ENCODE data around the gene FILIP1L.

FILIP1L gene

GRCh38 chr3:99881121-99881524 lies 233.2 kb downstream of the FILIP1L start:
- DNase-seq: no peak

DNA sequence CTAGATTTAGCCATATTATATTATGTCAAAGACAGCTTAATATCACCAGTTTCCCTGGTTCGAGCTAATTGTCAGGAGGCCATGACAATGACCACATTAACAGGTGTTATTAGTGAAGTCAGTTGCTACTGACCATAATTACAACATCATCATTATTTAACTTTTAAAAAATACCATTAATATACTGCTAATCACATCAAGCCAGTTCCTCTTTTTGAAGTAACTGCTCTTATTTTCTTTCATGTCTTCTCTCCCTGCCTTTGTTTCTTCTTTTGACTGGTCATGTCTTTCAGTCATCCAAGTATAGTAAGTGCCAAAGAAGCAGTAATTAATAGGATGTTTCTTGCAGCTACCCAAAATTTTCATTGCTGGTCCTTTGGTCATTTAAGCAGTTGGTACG lies 235.0 kb downstream of the FILIP1L start:
- no peak for DNase-seq

DNA sequence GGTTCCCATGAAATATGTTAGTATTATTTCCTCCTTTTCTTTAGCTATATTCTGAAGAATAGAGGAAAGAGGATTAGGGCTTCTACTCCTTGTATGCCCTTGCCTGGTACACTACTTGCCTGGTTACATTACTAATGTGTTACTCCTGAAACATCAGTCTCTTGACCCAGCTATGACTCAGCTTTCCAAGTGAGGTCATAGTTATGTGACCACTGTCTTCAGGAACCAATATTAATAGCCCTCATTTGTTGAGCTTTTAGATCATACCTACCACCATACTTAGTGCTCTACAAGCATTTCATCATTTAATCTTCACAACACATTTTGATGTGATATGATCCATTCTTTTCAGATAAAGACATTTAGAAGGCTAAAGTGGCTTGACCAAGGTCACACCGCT lies 236.3 kb downstream of the FILIP1L start:
- no peak for DNase-seq

DNA sequence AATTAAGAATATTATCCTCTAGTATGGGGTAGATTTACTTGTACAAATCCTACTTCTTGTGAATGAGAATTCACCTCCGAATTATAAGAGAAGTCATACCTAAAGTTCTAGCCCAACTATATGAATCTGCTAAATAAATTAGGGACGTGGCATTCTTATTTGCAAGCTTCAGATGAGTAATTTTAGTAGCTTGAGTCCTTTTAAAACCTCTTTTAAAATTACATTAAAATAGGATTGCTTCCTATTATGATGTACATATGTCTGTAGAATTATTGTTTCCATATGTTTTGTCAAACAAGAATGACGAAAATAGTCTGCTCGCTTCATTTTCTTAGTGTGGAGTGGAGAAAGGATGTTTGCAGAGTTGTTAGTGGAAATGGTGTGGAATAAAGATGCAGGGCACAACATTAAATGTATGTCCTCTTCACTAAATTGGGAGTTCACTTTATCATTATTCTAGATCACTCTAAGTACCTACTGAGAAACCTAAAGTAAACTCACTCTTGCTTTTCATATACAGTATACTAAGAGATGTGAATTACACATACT lies 237.2 kb downstream of the FILIP1L start:
- DNase-seq: no peak

DNA sequence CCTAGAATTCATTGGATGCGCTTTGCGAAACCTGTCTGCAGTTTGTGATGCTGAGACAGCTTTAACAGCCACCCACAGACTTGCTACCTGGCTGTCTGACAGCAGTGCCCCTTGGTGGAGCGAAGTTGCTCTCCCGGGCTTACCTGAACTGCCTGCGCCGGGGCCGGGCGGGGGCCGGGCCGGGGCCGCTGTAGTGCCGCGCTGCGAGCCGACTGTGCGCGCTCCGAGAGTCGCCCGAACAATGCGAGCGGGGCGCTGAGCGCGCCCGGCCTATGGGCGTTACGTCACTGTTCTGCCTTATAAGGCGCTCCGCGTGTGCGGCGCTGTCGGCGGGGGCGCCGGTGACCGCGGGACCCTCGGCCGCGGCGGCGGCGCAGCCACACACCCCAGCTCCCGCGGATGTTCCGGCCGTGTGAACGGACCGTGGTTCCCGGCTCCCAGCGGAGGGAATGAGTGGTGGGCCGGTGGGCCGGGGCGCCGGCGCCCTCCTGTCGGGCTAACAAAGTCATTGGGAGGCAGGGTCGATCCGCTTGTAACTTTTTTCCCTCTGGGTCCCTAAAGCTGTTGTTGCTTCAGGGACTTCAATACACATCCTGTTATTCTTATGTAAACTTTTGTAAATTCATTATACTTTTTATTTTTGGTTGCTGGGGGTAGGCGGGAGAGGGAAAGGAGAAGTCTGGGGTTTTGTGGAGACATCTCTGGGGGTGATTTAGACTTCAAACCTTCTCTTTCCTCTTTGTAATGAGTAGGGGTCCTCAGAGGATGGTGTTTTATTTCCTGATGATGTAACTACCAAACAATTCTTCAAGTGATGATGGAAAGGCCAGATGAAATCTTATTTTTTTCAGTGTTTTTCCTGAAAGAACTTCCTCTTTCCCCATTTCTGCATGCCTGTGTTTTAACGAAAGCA lies 238.1 kb downstream of the FILIP1L start:
- no peak for DNase-seq

DNA sequence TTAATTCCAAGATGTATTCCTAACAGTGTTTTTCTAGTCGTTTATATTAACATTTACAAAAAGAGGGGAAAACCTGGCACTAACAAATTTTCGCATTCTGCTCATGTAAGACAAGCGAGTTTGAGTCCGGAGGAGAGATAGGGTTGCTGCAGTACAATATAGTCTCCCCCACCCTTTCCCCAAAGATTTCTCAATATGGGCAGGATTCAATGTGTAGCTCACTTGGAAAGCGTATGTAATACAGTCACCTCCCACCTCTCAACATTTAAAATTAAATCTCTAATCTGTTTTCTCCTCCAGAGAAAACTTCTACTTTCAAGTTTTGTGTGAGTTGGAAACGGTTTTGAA lies 238.7 kb downstream of the FILIP1L start:
- no peak for DNase-seq

DNA sequence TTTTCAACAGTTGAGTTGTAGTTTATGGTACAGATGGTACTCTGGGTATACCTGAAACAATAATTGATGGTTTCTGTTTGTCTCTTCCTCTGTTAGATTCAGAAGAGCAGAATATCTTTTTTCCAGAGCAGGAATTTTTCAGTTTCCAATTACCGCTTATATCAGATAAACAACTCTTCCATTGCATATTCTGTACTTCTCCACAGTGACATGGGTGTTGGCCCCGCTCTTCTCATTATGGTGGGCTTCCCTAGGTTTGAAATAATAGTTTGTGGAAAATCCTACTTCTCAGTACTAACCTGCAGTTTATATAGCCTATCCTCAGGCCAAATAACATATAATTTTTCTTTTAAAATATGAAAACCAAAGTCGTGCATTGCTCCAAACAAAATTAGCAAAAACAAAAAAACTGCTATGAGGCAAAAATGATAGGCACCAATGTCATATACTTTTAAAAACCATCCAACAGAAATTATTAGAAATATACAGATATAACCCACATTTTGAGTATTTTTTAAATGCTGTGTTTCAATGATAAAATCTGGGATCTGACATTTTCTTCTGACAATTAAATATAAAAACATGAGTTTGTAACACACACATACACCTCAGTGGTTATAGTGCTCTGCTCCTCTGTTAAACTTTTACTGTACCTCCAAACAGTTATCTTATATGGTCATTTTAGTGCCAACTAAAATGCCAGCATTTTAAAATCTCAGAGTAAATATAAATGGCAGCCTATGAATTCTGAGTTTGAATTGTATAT lies 239.9 kb downstream of the FILIP1L start:
- no peak for DNase-seq

DNA sequence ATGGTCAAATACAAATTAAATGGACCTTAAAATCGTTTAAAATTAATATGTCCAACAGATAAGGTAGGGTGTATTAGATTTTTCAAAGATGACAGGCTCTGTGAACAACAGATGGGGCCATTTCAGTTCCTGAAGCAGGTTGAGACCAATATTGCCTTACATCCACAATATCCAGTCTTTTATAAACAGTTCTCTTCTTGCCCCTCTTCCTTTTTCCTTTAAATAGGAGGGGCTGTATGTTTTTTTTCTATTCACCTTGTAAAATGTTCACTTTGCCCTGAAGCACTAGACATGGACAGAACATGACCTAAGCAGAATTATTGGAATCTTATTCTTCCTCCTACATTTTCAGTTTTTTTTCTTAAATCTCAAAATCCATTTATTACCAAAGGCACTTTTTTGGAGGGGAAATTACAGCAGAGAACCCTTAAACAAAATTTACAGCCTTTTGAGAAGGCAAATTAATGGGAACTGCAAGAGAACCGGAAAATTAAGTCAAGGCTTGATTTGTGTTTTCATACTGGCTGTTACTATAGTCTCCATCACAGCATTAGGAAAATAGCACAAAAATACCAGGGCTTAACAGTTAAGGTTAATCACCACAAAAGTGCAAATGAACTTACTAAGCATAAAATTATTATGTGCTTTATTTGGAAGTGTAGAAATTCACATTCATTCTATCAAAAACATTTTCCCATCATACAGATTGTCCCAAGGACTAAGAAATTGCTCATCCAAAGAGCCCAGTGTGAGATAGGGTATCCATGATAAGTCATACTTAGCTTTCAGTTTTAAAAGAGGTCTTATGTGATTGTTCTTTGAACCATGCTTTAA lies 240.8 kb downstream of the FILIP1L start:
- no peak for DNase-seq

DNA sequence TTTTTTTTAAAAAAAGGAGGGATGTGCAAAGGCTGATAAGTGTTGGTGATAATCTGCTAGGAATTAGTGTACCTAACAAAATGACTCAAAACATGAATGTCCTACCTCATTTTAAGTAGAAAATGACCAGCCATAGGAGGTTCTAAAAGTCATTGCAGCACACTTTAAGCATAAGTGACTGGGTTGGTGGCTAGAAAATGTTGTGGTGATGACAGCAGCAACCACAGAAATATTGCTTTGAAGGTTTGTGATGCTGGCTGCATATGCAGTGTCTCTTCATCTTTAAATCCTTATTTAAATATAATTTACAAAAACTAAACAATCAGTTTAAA lies 241.4 kb downstream of the FILIP1L start:
- DNase-seq: no peak

GRCh38 chr3:99871231-99872045 lies 242.9 kb downstream of the FILIP1L start:
- no peak for DNase-seq

DNA sequence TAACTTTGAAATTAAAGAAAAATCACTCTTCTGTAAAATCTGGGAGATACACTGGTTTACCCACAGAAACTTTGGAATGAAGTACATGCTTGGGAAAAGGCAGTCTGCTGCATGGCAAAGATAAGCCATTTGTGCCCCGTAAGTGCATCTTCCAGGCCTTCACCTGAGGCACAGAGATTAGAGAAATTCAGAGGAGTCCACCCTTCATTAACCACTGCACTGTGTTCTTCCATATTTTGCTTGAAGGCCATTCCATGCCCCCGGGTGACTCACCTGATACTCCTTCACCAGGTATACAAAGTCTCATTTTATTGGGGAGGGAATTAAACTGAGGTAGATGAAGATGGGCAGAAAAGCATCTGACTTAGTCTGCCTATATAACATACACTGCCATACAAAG lies 243.6 kb downstream of the FILIP1L start:
- DNase-seq: no peak

- DNase-seq: no peak
Measured at GRCh38 chr3:99869621-99870020, 244.7 kb downstream of the FILIP1L start.

DNA sequence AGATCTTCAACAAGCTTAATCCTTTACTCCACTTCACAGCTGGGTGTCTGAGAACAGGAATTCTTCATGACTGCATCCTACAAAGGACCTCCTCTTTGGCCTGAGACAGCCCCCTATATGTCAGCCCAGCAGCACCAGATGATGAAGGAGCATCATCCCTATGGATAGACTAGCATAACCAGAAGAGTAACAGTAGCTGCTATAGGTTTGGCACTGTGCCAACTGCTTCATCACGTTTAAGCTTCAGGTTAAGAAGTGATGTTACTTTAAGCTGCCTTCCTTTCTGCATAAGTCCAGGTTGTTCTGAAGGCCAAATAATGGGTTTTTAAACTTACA lies 246.0 kb downstream of the FILIP1L start:
- DNase-seq: peak; percentile 11

GRCh38 chr3:99867594-99868310 lies 246.5 kb downstream of the FILIP1L start:
- no peak for DNase-seq

- no peak for DNase-seq
Measured at GRCh38 chr3:99866261-99866761, 248.0 kb downstream of the FILIP1L start.

DNA sequence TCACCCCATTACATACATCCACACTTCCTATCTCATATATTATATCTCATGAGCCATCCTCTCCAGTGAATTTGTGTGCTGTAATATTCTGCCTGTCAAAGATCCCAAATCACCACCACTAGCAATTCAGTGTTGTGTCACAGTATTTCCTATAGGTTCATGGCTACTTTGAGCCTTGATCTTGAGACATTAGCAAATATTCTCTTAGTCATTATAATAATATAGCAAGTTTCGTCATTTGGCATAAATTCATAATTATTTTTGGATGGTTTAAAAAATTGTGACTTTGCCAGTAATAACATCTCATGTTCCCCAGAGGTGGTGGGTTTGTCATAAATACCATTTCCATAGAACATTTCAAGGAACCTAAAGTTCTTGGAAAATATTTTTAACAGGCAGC lies 249.0 kb downstream of the FILIP1L start:
- DNase-seq: no peak

- no peak for DNase-seq
Measured at GRCh38 chr3:99864289-99864688, 250.0 kb downstream of the FILIP1L start.

GRCh38 chr3:99863588-99863987 lies 250.7 kb downstream of the FILIP1L start:
- DNase-seq: no peak

DNA sequence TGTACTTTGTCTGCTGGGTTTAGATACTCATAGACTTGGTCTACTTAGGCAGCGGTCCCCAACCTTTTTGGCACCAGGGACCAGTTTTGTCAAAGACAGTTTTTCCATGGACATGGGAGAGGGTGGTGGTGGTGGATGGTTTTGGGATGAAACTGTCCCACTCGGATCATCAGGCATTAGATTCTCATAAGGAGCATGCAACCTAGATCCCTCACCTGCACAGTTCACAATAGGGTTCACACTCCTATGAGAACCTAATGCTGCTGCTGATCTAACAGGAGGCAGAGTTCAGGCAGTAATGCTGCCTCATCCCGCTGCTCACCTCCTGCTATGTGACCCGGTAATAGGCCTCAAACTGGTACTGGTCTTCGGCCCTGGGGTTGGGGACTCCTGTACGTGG lies 251.3 kb downstream of the FILIP1L start:
- no peak for DNase-seq

DNA sequence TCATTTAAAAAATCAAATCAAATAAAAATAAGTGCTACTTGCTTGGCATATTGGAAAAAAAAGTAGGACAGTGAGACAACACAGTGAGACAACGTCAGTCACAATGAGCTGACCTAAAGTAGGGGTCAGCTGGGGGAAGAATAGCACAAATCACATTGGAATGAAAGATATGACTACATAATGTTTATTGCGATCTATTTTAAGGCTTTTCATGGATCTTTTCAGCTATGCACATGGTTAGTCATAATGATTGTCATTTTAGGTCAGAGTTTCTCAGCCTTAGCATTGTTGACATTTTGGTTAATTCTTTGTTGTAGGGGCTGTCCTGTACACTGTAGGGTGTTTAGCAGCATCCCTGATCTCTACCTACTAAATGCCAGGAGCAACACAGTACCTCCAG lies 252.1 kb downstream of the FILIP1L start:
- no peak for DNase-seq

- no peak for DNase-seq
Measured at GRCh38 chr3:99861216-99861615, 253.1 kb downstream of the FILIP1L start.

GRCh38 chr3:99859825-99860224 lies 254.5 kb downstream of the FILIP1L start:
- DNase-seq: no peak
